Large intestine (tissue), 3 donors: ENCODE measurements around the gene MACROH2A1. TPM values are rescaled to one million over a fixed set of nuclear protein-coding genes. Genes with fewer than 3 reads are reported as not detected.

Experiments
- DNase-seq, 2 donors: peaks; one replicate each; pipeline versions ENCODE4 v3.0.0 to v3.0.0-alpha.2; 2013
- H3K27ac ChIP-seq: one replicate; pipeline ENCODE4 v1.5.1; 2013; ENCODE audit warnings: low read length
- H3K27me3 ChIP-seq: 2 replicates; pipeline ENCODE4 v1.6.1; 2013; ENCODE audit warnings: low read length; ENCODE audit not compliant: control insufficient read depth, insufficient read depth
- H3K36me3 ChIP-seq: 2 replicates; pipeline ENCODE4 v1.6.1; 2013; ENCODE audit warnings: low read length; ENCODE audit not compliant: control insufficient read depth, insufficient read depth
- H3K4me1 ChIP-seq: one replicate; pipeline ENCODE4 v1.6.1; 2013; ENCODE audit warnings: low read length; ENCODE audit not compliant: control insufficient read depth, insufficient read depth
- H3K4me3 ChIP-seq: one replicate; pipeline ENCODE4 v1.5.1; 2013; ENCODE audit warnings: low read length
- H3K9me3 ChIP-seq: one replicate; pipeline ENCODE4 v1.6.1; 2013; ENCODE audit warnings: mild to moderate bottlenecking, low read depth, low read length, moderate library complexity; ENCODE audit not compliant: control insufficient read depth
- WGBS: methylation state at CpG from one replicate; pipeline ENCODE4 v1.1.5; 2013; ENCODE audit warnings: low lambda C conversion rate; ENCODE audit not compliant: insufficient coverage; 5-methylcytosine and 5-hydroxymethylcytosine counted together
- polyA plus RNA-seq: library from polyadenylated mRNA; unstranded; fragments of 120-200 nt; gene quantifications from one replicate; pipeline ENCODE4 v1.2.1, GENCODE V29; 2013

Gene MACROH2A1
- polyA plus RNA-seq, 1 donor, result 312 TPM

DNA sequence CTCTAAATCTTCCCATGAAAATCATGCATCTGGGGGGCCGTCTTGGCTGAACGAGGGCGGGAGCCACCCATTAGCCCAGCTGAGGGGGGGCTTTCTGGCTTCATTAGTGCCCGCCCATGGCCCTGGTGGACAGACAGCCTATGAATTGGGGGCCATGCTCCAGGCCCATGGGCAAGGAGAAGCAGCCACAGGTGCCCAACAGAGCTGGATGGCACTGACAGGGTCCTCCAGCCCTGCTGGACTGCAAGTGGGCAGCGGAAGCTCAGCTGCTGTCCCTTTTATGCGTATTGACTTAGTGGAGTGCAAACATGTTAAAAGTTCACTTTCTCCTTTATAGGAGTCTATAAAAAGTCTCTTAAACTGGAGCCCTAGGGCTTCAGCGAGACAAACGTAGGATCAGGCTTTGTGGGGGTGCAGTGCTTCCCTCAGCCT is 75.3 kb downstream of the MACROH2A1 start:
- Histone ChIP-seq H3K4me1 (peaks cover 12% of the 10 kb centered on the region), H3K27ac (no peak overlapping the region), H3K9me3 (no peaks in the 10 kb centered on the region), H3K36me3 (no peaks in the 10 kb centered on the region), H3K4me3 (no peak overlapping the region), H3K27me3 (no peaks in the 10 kb centered on the region)
- WGBS, result no CpG with 5 or more reads among the region's 8 CpGs
- DNase-seq, result no peak

DNA sequence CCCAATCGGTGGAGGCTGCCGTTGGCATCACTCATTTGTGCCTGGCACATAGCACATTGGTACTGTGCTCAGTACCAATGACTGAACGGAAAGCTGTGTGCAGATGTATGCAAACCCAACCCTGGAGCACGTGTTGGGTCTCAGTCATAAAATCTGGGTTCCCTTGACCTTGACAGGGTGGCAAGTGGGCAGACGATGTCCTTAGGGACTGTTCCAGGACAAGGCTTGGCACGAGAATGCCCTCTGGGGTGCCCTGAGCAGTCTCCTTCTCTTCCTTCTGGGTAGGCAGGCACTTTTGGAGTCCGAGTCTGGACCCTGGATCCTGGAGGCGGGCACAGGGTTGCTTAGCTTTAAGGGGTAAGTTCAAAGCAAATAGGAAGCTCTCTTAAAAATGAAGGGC is 75.8 kb downstream of the MACROH2A1 start:
- WGBS, result no CpG with 5 or more reads among the region's 8 CpGs
- DNase-seq, result no peak
- no peak overlapping the region for H3K4me3 ChIP-seq

DNA sequence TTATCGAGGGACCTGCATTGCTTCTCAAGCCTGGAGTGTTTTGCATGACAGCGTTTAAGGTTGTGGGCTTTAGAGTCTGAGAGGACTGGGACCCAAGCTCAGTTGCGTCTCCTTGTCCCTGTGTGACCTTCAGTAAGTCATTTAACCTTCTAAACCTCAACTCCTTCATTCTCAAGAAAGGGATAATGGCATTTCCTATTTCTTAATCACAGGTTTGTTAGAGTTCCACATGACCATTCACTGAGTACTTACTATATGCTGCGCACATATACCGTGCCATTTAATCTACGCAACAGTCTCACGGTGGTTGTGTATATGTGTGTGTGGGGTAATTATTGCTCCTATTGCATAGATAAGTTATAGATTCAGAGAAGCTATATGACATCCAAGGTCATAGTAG is 76.3 kb downstream of the MACROH2A1 start:
- Histone ChIP-seq H3K36me3 (no peaks in the 10 kb centered on the region), H3K4me3 (no peak overlapping the region), H3K27me3 (no peaks in the 10 kb centered on the region), H3K4me1 (peaks cover 9% of the 10 kb centered on the region), H3K9me3 (no peaks in the 10 kb centered on the region), H3K27ac (no peak overlapping the region)
- DNase-seq, result no peak
- 100% methylated on average over 5 of the region's 7 CpGs for WGBS

More for the DNA sequence above, 75.8 kb downstream of the MACROH2A1 start:
- H3K36me3 ChIP-seq, result no peaks in the 10 kb centered on the region
- H3K27me3 ChIP-seq, result no peaks in the 10 kb centered on the region
- H3K4me1 ChIP-seq, result peaks cover 12% of the 10 kb centered on the region
- H3K27ac ChIP-seq, result no peak overlapping the region
- H3K9me3 ChIP-seq, result no peaks in the 10 kb centered on the region

DNA sequence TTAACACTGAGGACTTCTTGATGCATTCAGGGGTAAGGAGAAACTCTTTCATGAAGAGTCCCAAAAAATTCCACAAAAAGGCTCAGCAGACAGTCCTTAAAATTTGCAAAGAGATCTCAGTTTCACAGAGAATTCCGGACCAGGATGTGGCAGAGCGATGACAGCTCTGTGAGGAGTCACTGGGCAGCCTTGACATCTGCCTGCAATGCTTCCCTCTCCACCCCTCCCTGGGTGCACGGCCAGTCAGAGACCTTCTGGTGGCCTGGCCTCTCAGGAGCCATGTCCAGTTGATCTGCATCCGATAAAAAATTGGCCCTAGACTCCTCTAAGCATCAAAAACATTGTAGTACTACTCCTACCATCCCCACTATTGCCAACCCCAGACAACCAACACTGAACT is 76.8 kb downstream of the MACROH2A1 start:
- no CpG with 5 or more reads among the region's 4 CpGs for WGBS
- Histone ChIP-seq H3K36me3 (no peaks in the 10 kb centered on the region), H3K9me3 (no peaks in the 10 kb centered on the region), H3K27me3 (no peaks in the 10 kb centered on the region), H3K27ac (no peak overlapping the region), H3K4me3 (no peak overlapping the region), H3K4me1 (peaks cover 9% of the 10 kb centered on the region)
- DNase-seq, result no peak

DNA sequence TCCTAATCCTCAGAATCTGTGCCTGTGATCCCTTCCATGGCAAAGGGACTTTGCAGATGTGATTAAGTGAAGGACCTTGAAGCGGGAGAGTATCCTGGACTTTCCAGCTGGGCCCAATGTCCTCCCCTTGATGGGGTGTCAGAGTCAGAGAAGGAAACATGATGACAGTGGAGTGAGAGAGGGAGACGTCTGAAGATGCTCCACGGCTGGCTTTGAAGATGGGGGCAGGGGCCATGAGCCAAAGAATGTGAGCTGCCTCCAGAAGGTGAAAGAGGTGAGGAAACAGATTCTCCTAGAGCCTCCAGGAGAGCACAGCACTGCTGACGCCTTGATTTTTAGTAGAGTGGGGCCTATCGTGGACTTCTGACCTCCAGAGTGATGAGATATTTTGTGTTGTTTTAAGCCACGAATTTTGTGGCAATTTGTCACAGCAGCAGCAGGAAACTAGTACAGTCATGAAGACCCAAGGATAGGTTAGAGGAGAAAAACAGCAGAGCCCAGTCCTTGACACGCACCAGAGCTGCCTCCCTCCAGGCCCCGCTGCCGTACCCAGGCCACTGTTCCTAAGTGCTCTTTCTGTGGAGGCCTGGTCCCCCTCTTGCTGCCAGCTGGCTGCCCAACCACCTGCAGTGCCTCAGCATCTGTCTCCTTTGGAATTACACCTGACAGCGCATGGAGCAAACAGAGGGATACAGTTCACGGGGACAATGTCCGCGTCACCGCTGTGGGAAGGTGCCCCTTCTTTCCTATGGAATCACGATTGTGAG is 78.1 kb downstream of the MACROH2A1 start:
- Histone ChIP-seq H3K27me3 (no peaks in the 10 kb centered on the region), H3K9me3 (no peaks in the 10 kb centered on the region), H3K36me3 (no peaks in the 10 kb centered on the region), H3K4me3 (no peak overlapping the region), H3K27ac (no peak overlapping the region), H3K4me1 (peaks cover 9% of the 10 kb centered on the region)
- 90% methylated on average over 2 of the region's 15 CpGs for WGBS
- no peak for DNase-seq

DNA sequence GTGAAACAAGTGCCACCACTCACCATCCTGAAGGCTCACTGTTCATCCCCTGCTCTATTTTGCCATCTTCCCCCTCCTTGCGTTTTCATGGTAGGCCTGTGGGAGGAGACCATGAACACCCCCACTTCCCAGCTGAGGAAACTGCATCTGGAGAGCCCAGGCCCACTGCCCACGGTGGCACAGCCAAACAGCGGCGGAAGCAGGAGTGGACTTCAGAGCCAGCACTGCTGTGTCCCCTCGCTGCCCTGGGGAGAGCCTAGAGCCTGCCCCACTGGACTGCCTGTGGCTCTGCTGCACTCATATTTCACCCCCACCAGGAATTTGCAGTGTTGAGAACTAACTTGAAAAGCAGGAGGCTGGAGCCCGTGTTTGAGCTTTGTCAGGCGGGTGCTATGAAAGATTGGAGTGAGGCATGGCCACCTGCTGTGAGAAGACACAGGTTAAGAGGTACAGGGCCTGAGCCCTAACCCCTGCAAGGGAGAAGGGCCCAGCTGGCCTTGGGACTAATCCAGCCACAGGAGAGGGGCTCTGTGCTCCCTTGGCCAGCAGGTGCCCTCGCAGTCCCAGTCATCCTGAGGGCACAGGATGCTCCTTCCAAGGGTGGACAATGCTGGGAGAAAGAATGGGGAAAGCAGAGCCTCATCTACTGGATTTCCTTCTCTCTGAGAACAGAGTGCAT is 79.0 kb downstream of the MACROH2A1 start:
- H3K36me3 ChIP-seq, result no peaks in the 10 kb centered on the region
- no peaks in the 10 kb centered on the region for H3K9me3 ChIP-seq
- H3K27me3 ChIP-seq, result no peaks in the 10 kb centered on the region
- H3K4me1 ChIP-seq, result peaks cover 9% of the 10 kb centered on the region
- no peak for DNase-seq
- WGBS, result 100% methylated on average over 1 of the region's 8 CpGs
- H3K4me3 ChIP-seq, result no peak overlapping the region
- no peak overlapping the region for H3K27ac ChIP-seq

DNA sequence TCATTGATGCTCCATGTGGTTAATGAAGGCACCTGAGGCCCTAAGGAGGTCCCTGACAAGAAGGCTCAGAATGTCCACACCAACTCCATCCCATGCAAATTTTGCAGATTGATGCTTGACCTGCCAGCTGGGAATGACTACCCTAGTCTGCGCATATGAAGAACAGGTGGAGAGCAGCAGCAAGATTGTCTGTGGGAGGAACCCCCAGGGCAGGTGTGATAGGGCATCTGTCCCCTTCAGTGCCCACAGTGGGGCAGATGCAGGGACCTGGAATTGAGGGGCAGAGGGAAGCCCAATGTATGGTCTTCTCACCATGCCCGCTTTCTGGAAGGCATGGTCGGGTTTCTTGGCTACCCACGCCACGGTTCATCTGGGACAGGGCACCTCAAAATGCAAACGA is 79.6 kb downstream of the MACROH2A1 start:
- Histone ChIP-seq H3K27ac (no peak overlapping the region), H3K9me3 (no peaks in the 10 kb centered on the region), H3K4me3 (no peak overlapping the region), H3K4me1 (peaks cover 7% of the 10 kb centered on the region), H3K36me3 (no peaks in the 10 kb centered on the region), H3K27me3 (no peaks in the 10 kb centered on the region)
- DNase-seq, result no peak
- no CpG with 5 or more reads among the region's 6 CpGs for WGBS

DNA sequence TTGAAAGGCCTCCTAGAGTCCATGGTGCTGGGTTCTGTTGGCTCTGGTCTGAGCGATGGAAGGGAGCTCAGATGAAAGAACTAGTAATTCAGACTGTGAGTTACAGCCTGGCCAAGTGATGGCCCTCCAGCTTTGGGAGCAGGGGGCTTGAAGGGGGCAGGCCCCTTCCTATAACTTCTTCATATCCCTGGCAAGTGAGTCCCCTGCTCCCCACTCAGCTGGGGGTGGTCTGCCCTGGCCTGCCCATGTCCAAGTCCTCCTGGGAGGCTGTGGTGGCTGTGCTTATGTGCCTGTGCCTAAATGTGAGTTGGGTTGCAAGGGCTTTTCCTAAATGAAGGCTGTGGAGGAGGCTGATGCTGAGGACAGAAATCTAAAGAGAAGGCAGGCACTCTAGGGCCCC is 80.1 kb downstream of the MACROH2A1 start:
- Histone ChIP-seq H3K4me3 (no peak overlapping the region), H3K27me3 (no peaks in the 10 kb centered on the region), H3K9me3 (no peaks in the 10 kb centered on the region), H3K27ac (no peak overlapping the region), H3K4me1 (peaks cover 3% of the 10 kb centered on the region), H3K36me3 (no peaks in the 10 kb centered on the region)
- no peak for DNase-seq
- no CpG with 5 or more reads among the region's 1 CpG for WGBS

DNA sequence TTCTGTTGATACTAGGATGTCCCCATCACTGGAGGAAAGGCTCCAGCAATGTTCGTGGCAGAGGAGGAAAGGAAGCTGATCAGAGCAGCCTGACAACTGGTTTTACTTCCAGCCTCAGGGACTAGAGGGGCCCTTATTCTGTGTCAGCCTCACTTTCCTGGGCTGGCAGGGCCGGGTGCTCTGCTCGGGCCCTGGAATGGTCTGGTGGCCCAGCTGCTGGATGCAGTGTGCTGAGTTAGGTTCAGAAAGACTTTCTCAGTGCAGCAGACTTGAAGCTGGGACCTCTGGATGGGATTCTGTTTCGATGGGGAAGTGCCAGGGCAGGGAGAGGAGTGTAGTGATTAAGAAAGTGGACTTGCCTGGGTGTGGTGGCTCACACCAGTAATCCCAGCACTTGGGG is 81.0 kb downstream of the MACROH2A1 start:
- H3K9me3 ChIP-seq, result no peaks in the 10 kb centered on the region
- H3K4me1 ChIP-seq, result no peaks in the 10 kb centered on the region
- no CpG with 5 or more reads among the region's 4 CpGs for WGBS
- H3K36me3 ChIP-seq, result no peaks in the 10 kb centered on the region
- H3K4me3 ChIP-seq, result no peak overlapping the region
- no peak overlapping the region for H3K27ac ChIP-seq
- H3K27me3 ChIP-seq, result no peaks in the 10 kb centered on the region
- DNase-seq, result no peak

DNA sequence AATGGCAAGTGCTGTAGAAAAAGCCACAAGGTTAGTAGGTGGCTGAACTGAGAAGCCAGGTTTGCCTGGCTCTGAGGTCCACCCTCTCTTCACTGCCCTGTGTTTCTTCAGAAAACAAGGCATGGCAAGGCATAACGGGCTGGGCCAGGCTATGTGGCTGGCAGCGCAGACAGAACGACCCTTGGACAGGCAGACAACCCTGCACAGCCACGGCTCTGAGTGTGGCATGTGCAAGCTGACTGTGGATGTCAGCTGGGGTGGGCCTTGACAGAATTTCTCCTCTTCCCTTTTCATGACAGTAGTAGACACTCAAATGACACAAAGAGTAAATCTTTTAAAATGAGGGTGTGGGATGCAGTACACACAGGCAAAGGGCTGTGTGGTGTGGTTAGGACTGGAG is 81.7 kb downstream of the MACROH2A1 start:
- no CpG with 5 or more reads among the region's 4 CpGs for WGBS
- no peak for DNase-seq

More for the DNA sequence above, 81.7 kb downstream of the MACROH2A1 start:
- no peak overlapping the region for H3K27ac ChIP-seq
- H3K27me3 ChIP-seq, result no peaks in the 10 kb centered on the region
- no peaks in the 10 kb centered on the region for H3K4me1 ChIP-seq
- no peaks in the 10 kb centered on the region for H3K9me3 ChIP-seq
- no peaks in the 10 kb centered on the region for H3K36me3 ChIP-seq
- no peak overlapping the region for H3K4me3 ChIP-seq
